ENCODE data around the gene FAN1.

Gene FAN1

DNA sequence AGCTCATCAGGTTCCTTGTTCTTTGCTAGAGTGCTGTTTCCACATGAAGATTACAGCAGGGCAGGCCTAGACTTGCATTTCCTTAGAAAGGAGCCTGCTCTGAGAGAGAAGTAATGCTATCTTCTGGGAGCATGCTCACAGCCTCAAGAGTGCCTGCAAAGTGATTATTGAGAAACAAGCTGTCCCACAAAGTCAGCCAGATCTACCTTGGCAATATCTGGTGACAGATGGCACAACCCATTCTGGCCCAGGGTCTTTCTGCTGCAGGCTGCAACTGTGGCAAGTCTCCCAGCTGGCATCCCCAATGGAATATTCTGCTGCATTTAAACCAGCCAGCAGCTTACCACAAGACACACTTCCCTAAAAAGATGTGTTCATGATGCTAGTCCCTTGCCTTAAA is 58.4 kb downstream of the FAN1 start:
- DNase-seq: no peak

DNA sequence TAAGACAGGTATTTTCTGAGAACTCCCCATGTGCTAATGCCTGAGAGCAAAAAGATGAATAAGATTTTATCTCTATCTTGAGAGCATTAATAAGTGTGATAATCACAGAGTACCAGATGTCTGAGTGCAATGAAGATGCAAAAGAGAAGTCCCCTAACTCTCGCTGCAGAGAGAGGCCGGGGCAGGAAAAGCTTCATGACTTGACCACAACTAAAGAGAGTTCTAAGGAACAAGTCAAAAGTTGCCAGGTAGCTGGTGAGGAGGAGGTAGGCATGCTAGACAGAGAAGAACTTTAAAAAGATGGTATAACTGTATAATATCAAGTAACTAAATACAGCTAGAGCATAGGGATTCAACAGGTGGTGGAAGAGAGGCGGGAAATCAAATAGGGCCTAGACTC is 58.9 kb downstream of the FAN1 start:
- no peak for DNase-seq

DNA sequence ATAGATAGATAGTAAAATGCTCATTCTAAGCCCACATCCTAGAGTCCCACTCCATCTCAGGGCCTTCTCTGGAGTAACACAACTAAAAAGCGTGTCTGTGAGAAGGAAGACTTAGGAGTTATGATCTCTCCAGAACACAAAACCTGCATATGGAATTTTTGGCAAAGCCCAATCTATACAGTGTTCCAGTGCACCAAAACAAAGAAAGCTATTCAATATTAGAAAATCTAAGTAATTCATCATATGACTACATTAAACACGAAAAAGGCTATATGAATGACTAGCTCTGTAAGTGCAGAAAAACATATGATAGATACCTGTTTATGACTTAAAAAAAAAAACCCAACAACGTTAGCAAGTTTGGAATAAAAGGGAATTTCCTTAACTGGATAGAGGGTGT is 60.0 kb downstream of the FAN1 start:
- DNase-seq: no peak

DNA sequence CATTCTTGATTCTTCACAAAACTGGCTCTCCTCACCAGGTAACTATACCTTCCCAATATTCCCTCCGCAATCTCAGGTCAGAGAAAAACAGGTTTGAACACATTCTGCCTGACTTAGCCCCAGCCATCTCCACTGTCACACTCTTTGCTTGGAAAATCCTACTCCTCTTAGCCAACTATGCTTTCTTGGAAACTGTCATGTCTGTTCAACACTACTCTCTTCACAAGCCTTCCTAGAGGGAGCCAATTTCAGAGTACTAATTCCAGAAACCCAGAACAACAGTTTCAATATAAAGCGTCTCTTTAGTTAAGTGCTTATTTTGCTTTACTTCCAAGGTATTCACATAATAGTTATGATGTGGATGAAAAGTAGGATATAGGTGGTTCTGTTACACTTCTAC is 66.0 kb downstream of the FAN1 start:
- DNase-seq: no peak

DNA sequence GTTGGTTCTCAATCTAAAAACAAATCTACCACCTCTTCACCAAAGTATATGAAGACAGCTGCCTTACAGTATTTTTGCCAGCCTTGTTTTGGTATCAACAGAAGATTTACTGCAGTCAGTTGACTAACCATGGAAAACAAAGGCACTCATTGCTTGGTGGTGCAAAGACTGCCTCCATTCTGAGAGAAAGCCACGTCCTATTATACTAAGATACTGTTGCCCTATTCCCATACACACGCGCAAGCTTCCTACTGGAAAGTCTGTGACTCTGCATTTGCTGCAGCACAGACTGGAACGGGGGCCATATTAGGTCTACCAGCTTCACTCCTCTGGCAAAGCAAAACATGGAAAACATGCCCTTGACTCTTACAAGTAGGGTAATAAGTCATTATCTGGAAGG is 69.7 kb downstream of the FAN1 start:
- no peak for DNase-seq

DNA sequence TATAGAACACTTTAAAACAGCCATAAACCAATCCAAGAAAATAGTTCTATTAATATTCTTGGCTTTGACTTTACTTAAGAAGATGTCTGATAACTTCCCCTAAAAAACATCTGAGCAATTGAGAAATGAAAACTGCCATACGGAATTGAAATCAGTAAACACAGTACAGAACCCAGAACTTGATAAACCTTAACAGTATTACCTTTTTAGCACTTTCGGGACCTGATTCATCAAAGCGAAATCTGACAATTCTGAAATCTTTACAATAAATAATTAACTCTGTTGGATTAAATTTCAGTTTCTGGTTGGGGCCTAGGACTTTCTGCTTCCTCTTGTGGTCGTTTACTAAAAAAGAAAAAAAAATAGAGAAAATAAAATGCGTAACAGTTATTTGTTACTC is 70.4 kb downstream of the FAN1 start:
- no peak for DNase-seq

GRCh38 chr15:30978328-30978727 is 74.6 kb downstream of the FAN1 start:
- DNase-seq: no peak

DNA sequence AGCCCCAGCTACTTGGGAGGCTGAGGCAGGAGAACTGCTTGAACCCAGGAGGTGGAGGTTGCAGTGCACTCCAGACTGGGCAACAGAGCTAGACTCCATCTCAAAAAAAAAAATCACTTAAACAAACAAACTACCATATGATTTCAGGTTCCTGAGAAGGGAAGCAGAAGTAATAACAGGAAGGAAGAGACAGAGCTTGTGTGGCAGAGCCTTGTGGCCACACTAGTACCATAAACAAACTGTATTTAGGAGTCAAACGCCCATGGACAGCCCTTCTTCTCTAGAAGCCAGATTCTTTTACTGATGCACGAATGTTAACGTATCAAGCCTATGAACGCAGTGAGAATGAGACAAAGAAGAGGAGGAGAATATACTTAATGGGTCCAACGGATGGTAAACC is 75.7 kb downstream of the FAN1 start:
- DNase-seq: no peak

DNA sequence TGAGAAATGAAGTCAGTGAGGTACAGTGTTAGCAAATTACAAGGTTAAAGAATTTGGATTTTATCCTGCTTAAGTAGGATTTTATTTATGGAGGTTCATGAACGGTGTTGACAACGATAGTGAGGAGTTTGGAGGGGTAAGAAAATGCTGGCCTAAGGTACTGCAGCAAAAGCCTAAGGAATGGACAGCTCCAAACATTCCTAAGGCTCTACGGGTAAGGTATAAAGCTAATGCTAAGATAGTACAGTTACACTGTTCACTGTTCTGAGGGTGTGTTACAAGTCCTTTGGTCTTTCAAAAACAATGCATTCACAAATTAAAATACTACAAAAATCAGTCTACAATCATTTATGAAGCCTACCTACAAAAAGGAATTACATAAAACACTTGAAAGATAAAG is 80.4 kb downstream of the FAN1 start:
- DNase-seq: no peak

- DNase-seq: no peak
Measured at GRCh38 chr15:30984542-30984941, 80.8 kb downstream of the FAN1 start.

GRCh38 chr15:30985081-30985531 is 81.4 kb downstream of the FAN1 start:
- DNase-seq: no peak

GRCh38 chr15:30990036-30990435 is 86.3 kb downstream of the FAN1 start:
- DNase-seq: no peak

DNA sequence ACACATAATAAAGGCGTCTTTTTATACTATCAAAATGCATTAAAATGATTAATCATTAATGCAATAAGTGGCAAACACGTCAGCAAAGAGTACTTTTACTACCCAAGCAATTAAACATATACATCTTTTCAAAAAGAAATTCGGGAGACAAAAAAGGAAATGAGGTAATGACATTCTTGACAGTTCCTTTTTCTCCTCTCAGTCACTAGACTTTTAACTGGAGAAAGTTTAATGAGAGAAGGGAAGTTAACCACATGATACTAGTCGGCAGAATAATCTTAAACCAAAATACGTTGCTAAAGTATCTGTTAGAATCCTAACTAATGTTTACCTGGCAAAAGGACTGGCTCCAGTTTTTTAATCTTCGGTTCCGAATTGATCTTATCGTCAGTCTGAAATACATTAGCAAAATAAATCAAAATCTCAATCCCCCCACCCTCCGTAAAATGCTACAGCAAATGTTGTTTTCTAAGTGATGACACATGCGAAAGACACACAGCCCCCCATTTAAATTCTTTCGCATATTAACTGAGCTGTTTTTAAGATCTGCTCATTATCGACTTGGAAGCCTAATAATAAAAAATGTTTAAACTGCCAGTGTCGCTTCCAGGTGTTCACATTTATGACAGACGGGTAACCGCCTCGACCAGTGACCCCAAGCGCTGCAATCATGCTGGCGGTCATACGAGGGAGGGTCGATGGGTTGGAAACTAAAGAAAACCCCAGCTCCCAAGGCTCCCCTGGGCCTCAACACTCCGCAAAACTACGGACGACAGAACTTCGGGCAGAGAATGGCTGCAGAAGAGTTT is 86.9 kb downstream of the FAN1 start:
- no peak for DNase-seq

GRCh38 chr15:30991255-30992235 is 87.8 kb downstream of the FAN1 start, which contains the start of gene MTMR10:
MTMR10 (minus strand) TSS chr15:30991628; CDS start chr15:30991506, 122 bp downstream.
- peak; percentile 67 for DNase-seq

- no peak for DNase-seq
Measured at GRCh38 chr15:30992249-30992864, 88.6 kb downstream of the FAN1 start.

All from CD4-positive, alpha-beta T cell treated with Interleukin-4 for 4 hours (primary cell).